Activated CD8-positive, alpha-beta T cell treated with anti-CD3 and anti-CD28 coated beads for 36 hours (primary cell): Measurements from ENCODE around the gene APBB1. TPM values are rescaled to one million over a fixed set of nuclear protein-coding genes. Genes with fewer than 3 reads are reported as not detected.

Source experiments
- ATAC-seq: fragments of 200-7000 bp; cut with Tn5 transposase; one replicate; pipeline ENCODE4 v1.10.0; 2021; ENCODE audit warnings: mild to moderate bottlenecking, moderate library complexity
- CTCF ChIA-PET: fragments of 350-600 bp; sonication (Branson Sonifier 250); formaldehyde crosslinking; loops from one replicate; lab custom pipeline; 2021; ENCODE audit warnings: antibody characterized with exemption; lab: Charles Lee
- POLR2A ChIA-PET: fragments of 350-600 bp; sonication (Branson Sonifier 250); formaldehyde crosslinking; loops from one replicate; lab custom pipeline; 2021; ENCODE audit warnings: antibody characterized with exemption; lab: Charles Lee
- DNase-seq: peaks from one replicate; pipeline ENCODE4 v3.0.0-alpha.2; 2020
- H3K27ac Mint-ChIP-seq: one replicate; pipeline ENCODE4 v1.8.0; 2021; ENCODE audit warnings: mild to moderate bottlenecking, mixed read lengths
- H3K27me3 Mint-ChIP-seq: one replicate; pipeline ENCODE4 v1.8.0; 2021; ENCODE audit warnings: mixed read lengths
- H3K36me3 Mint-ChIP-seq: one replicate; pipeline ENCODE4 v1.8.0; 2021; ENCODE audit warnings: low read depth, mixed read lengths
- H3K4me1 Mint-ChIP-seq: one replicate; pipeline ENCODE4 v1.8.0; 2021; ENCODE audit warnings: low read depth, mixed read lengths
- H3K4me3 Mint-ChIP-seq: one replicate; pipeline ENCODE4 v1.8.0; 2021; ENCODE audit warnings: mild to moderate bottlenecking, moderate library complexity, mixed read lengths
- H3K9me3 Mint-ChIP-seq: one replicate; pipeline ENCODE4 v1.8.0; 2021; ENCODE audit warnings: mixed read lengths
- intact Hi-C: fragments of 100-400 bp; cut with micrococcal nuclease; formaldehyde crosslinking; loops from one replicate; pipeline ENCODE4 v1.10.0; 2022
- total RNA-seq, 2 experiments: library from RNA; stranded (reverse); gene quantifications; one replicate each; pipeline ENCODE4 v1.2.3, GENCODE V29; 2021
- TF ChIP-seq, protein P1 (sequence below): fragments of 200-600 bp; IDR thresholded peaks from one replicate; pipeline ENCODE4 v1.8.0; 2022; ENCODE audit warnings: antibody characterized with exemption, mild to moderate bottlenecking

Gene APBB1
- total RNA-seq, 2 experiments from 2014 or later: 28.1 to 31.1 TPM

DNA sequence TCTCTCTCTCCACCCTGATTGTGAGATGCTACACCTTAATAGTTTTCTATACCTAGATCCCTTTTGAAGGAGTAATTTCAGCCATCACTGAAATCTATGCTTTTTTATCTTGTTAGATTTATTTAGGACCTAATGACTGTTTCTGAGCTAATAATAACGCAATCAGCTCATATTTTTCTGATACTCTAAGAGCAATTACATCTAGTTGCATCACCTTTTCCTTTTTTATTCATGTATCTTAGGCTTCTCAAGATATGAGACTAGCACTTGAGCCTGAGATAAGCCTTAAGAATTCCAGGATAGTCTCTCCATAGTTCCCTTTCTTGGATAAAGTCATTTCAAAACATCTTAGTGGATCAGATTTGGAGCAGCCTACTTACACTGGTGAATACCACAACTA lies 73.5 kb downstream of the APBB1 start:
- ATAC-seq (no peak), DNase-seq (no peak)
- intact Hi-C loops: no loop called here
- POLR2A ChIA-PET: no interaction called here
- CTCF ChIA-PET: interaction anchor here (1.2 to 2.2 kb wide), 3 partner anchors 9 to 94 kb away, joined by 3 to 17 read pairs (median 5); no protein-coding TSS in a partner anchor
- Mint-ChIP-seq H3K4me3 (no peak overlapping the region), H3K36me3 (no peaks in the 10 kb centered on the region), H3K27ac (no peak overlapping the region), H3K4me1 (no peaks in the 10 kb centered on the region), H3K9me3 (no peaks in the 10 kb centered on the region), H3K27me3 (peaks cover 4% of the 10 kb centered on the region)
- TF ChIP-seq, protein P1, sequence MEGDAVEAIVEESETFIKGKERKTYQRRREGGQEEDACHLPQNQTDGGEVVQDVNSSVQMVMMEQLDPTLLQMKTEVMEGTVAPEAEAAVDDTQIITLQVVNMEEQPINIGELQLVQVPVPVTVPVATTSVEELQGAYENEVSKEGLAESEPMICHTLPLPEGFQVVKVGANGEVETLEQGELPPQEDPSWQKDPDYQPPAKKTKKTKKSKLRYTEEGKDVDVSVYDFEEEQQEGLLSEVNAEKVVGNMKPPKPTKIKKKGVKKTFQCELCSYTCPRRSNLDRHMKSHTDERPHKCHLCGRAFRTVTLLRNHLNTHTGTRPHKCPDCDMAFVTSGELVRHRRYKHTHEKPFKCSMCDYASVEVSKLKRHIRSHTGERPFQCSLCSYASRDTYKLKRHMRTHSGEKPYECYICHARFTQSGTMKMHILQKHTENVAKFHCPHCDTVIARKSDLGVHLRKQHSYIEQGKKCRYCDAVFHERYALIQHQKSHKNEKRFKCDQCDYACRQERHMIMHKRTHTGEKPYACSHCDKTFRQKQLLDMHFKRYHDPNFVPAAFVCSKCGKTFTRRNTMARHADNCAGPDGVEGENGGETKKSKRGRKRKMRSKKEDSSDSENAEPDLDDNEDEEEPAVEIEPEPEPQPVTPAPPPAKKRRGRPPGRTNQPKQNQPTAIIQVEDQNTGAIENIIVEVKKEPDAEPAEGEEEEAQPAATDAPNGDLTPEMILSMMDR: no peak

Other genes with a start within 250 kb of the APBB1 start
- gene OR52B2, start 248.8 kb downstream of the APBB1 start, total RNA-seq: not detected
- gene OR52W1, start 219.9 kb downstream of the APBB1 start, total RNA-seq: not detected
- not detected for gene C11orf42, start 213.5 kb downstream of the APBB1 start, total RNA-seq
- gene FHIP1B, start 184.5 kb downstream of the APBB1 start, total RNA-seq: 10 to 100 TPM; 14.9 to 15.1 TPM
- under 1 TPM in 1 of 2 experiments, not detected in 1; 0.18 TPM for gene CNGA4, start 180.0 kb downstream of the APBB1 start, total RNA-seq
- gene CCKBR, start 159.3 kb downstream of the APBB1 start, total RNA-seq: not detected
- gene CAVIN3, start 98.6 kb downstream of the APBB1 start, total RNA-seq: 10 to 100 TPM; 13.3 to 15.9 TPM
- gene SMPD1, start 28.6 kb downstream of the APBB1 start, total RNA-seq: 10 to 100 TPM; 10.6 to 11.2 TPM
- gene HPX, start 21.9 kb upstream of the APBB1 start, total RNA-seq: not detected
- gene TRIM3, start 54.8 kb upstream of the APBB1 start, total RNA-seq: 1 to 10 TPM; 4.4 to 5.5 TPM
- gene ARFIP2, start 62.2 kb upstream of the APBB1 start, total RNA-seq: 10 to 100 TPM; 36.9 to 38.3 TPM
- 10 to 100 TPM; 40.6 to 43.0 TPM for gene TIMM10B, start 62.4 kb upstream of the APBB1 start, total RNA-seq
- gene DNHD1, start 78.2 kb upstream of the APBB1 start, total RNA-seq: 10 to 100 TPM; 27.5 to 28.2 TPM
- gene RRP8, start 184.5 kb upstream of the APBB1 start, total RNA-seq: 10 to 100 TPM; 39.6 to 43.1 TPM
- 10 to 100 TPM; 70.6 to 71.7 TPM for gene ILK, start 184.7 kb upstream of the APBB1 start, total RNA-seq
- 100 to 1,000 TPM; 151 to 160 TPM for gene TAF10, start 193.1 kb upstream of the APBB1 start, total RNA-seq
- gene TPP1, start 200.3 kb upstream of the APBB1 start, total RNA-seq: 10 to 100 TPM; 28.1 to 31.4 TPM
- 1 to 10 TPM; 1.6 TPM for gene DCHS1, start 236.7 kb upstream of the APBB1 start, total RNA-seq